ENCODE results near the gene PPP1R15B. TPM values are rescaled to one million over a fixed set of nuclear protein-coding genes. Genes with fewer than 3 reads are reported as not detected.

PPP1R15B gene
- total RNA-seq, 1 donor from 2014 or later = 47.4 TPM

- no peak for DNase-seq (ENCODE audit: extremely low spot score, unreplicated experiment)
- Mint-ChIP-seq H3K4me3 (ENCODE audit: unreplicated experiment) (no peak overlapping the region), H3K27me3 (ENCODE audit: unreplicated experiment) (peaks cover 25% of the 10 kb centered on the region), H3K4me1 (ENCODE audit: unreplicated experiment) (peaks cover 4% of the 10 kb centered on the region), H3K36me3 (ENCODE audit: unreplicated experiment) (no peaks in the 10 kb centered on the region), H3K9me3 (ENCODE audit: unreplicated experiment) (no peaks in the 10 kb centered on the region), H3K27ac (ENCODE audit: unreplicated experiment) (no peak overlapping the region)
- TF ChIP-seq, protein P1, sequence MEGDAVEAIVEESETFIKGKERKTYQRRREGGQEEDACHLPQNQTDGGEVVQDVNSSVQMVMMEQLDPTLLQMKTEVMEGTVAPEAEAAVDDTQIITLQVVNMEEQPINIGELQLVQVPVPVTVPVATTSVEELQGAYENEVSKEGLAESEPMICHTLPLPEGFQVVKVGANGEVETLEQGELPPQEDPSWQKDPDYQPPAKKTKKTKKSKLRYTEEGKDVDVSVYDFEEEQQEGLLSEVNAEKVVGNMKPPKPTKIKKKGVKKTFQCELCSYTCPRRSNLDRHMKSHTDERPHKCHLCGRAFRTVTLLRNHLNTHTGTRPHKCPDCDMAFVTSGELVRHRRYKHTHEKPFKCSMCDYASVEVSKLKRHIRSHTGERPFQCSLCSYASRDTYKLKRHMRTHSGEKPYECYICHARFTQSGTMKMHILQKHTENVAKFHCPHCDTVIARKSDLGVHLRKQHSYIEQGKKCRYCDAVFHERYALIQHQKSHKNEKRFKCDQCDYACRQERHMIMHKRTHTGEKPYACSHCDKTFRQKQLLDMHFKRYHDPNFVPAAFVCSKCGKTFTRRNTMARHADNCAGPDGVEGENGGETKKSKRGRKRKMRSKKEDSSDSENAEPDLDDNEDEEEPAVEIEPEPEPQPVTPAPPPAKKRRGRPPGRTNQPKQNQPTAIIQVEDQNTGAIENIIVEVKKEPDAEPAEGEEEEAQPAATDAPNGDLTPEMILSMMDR (IDR thresholded peaks at IDR 0.05) = no peak
Observed at GRCh38 chr1:204356997-204357396, 54.6 kb downstream of the PPP1R15B start.

DNA sequence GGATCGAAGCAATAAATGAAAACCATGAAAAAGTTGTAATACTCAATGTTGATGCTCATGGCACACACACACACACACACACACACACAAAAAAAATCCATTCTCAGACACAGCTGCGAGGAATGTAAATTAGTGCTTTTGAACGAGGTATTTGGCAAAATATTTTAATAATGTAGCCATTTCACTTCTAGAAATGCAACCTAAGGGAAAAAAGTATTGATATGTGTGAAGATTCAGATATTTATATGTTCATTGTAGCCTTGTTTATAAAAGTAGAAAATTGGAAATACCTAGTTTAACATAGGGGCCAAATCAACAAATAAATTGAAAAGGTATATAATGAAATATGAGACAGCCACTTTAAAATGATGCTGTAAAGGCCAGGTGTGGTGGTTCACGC is 55.7 kb downstream of the PPP1R15B start:
- Mint-ChIP-seq H3K27me3 (ENCODE audit: unreplicated experiment) (peaks cover 16% of the 10 kb centered on the region), H3K4me3 (ENCODE audit: unreplicated experiment) (no peak overlapping the region), H3K9me3 (ENCODE audit: unreplicated experiment) (no peaks in the 10 kb centered on the region), H3K4me1 (ENCODE audit: unreplicated experiment) (peaks cover 7% of the 10 kb centered on the region), H3K27ac (ENCODE audit: unreplicated experiment) (no peak overlapping the region), H3K36me3 (ENCODE audit: unreplicated experiment) (no peaks in the 10 kb centered on the region)
- TF ChIP-seq, protein P1 (IDR thresholded peaks at IDR 0.05) = no peak
- no peak for DNase-seq (ENCODE audit: extremely low spot score, unreplicated experiment)

- Mint-ChIP-seq H3K36me3 (ENCODE audit: unreplicated experiment) (no peaks in the 10 kb centered on the region), H3K27me3 (ENCODE audit: unreplicated experiment) (peaks cover 13% of the 10 kb centered on the region), H3K4me3 (ENCODE audit: unreplicated experiment) (no peak overlapping the region), H3K27ac (ENCODE audit: unreplicated experiment) (no peak overlapping the region), H3K4me1 (ENCODE audit: unreplicated experiment) (peaks cover 10% of the 10 kb centered on the region), H3K9me3 (ENCODE audit: unreplicated experiment) (no peaks in the 10 kb centered on the region)
- TF ChIP-seq, protein P1 (IDR thresholded peaks at IDR 0.05) = no peak
- DNase-seq (ENCODE audit: extremely low spot score, unreplicated experiment) = no peak
Observed at GRCh38 chr1:204354579-204354978, 57.0 kb downstream of the PPP1R15B start.

Other genes starting within 250 kb of the PPP1R15B start
- not detected in 2 replicates for gene REN, start 245.5 kb downstream of the PPP1R15B start, total RNA-seq
- not detected in 2 replicates for gene KISS1, start 215.3 kb downstream of the PPP1R15B start, total RNA-seq
- gene GOLT1A, start 197.8 kb downstream of the PPP1R15B start, total RNA-seq = not detected in 2 replicates
- 0.24 and 0.26 TPM in 2 replicates for gene PLEKHA6, start 51.9 kb downstream of the PPP1R15B start, total RNA-seq
- gene PIK3C2B, start 83.0 kb upstream of the PPP1R15B start, total RNA-seq = 14.9 and 17.5 TPM in 2 replicates
- gene MDM4, start 104.6 kb upstream of the PPP1R15B start, total RNA-seq = 70.8 and 77.3 TPM in 2 replicates

All from osteocyte (in vitro differentiated cells).